Fibroblast of mammary gland (primary cell): ENCODE data around the gene SORCS2.

Experiments used
- DNase-seq: peaks from one replicate; pipeline ENCODE4 v3.0.0-alpha.2; 2010; ENCODE audit warnings: low read depth
- H3K4me3 ChIP-seq: 2 replicates; pipeline ENCODE4 v1.5.1; 2011; ENCODE audit warnings: low read depth, mild to moderate bottlenecking, low read length, moderate library complexity; ENCODE audit not compliant: control insufficient read depth
- TF ChIP-seq, protein P1 (sequence below): conservative IDR thresholded peaks from 2 replicates; pipeline ENCODE4 v1.5.1; 2011; ENCODE audit warnings: low read depth, low read length, inconsistent platforms; ENCODE audit not compliant: control insufficient read depth, insufficient read depth

The SORCS2 gene

DNA sequence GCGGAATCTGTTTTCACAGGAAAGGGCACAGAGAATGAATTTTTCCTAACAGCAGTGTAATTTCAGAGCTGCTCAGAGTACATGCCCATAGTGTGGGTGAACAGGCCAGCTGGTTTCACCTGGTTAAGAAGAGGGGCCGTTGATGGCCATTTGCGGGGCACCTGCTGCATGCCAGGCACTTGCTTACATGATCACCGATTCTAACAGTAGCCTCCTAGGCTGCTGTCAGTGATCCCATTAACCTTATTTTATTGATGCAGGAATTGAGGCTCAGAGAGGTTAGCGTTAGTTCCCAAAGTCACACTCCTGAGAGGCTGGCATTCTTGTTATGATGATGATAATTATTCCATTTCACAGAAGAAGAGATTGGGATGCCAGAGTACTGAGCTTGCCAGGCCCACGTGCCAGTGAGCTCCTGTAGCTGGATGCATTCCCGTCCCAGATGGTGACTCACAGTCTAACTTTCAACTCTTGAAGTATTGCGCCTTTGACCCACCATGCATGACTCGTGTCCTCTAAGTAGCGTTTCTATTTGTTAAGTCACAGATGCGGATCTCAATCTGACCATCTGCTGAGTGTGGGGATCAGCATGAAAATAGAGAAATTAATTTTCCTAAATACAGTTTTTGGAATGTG is 165.9 kb downstream of the SORCS2 start:
- TF ChIP-seq, protein P1, sequence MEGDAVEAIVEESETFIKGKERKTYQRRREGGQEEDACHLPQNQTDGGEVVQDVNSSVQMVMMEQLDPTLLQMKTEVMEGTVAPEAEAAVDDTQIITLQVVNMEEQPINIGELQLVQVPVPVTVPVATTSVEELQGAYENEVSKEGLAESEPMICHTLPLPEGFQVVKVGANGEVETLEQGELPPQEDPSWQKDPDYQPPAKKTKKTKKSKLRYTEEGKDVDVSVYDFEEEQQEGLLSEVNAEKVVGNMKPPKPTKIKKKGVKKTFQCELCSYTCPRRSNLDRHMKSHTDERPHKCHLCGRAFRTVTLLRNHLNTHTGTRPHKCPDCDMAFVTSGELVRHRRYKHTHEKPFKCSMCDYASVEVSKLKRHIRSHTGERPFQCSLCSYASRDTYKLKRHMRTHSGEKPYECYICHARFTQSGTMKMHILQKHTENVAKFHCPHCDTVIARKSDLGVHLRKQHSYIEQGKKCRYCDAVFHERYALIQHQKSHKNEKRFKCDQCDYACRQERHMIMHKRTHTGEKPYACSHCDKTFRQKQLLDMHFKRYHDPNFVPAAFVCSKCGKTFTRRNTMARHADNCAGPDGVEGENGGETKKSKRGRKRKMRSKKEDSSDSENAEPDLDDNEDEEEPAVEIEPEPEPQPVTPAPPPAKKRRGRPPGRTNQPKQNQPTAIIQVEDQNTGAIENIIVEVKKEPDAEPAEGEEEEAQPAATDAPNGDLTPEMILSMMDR = no peak
- no peak overlapping the region for H3K4me3 ChIP-seq
- DNase-seq = peak; percentile 92

DNA sequence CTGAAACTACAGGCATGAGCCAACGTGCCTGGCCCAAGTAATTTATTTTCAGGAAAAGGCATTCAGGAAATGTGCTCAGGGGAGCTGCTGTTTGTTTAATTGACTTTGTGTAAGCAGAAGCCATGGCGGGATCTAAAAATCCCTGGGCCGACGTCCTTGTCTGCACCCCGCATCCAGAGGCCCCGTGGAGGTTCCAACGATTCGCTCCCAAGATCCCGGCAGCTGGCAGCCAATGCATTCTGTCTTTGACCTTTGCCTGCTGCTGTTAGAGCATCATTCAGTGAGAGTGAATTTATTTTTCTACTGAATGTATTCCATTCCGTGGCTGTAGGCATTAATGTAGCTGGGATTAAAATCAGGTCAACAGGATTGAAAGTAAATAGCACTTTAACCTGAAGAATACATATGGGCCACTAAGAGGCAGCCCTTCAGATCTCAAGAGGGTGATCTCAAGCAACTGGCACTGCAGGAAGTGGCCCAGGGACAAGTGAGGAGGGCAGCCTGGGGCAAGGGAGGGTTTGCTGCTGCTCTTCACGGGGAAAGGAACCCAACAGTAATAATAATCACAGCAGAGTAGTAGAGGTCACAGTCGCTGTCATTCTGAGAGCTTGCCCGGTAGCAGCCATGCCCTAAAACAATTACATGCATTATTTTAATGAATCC is 167.2 kb downstream of the SORCS2 start:
- TF ChIP-seq, protein P1 = no peak

DNA sequence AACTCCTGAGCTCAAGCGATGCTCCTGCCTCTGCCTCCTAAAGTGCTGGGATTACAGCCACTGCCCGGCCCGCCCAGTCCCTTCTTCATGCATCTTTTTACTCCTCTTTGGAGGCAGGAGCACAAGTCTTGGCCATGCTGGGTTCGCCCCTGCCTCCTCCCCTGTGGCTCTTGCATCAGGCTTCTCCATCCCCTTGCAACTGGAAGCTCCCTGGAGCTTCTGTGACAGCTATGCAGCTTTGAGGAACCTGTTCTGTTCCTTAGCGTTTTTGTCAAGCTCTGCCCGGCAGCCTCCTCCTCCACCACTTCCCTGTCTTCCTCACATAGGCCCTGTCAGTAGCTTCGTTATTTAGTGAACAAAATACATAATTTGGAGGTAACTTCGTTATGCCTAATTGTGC is 168.5 kb downstream of the SORCS2 start:
- H3K4me3 ChIP-seq = no peak overlapping the region
- TF ChIP-seq, protein P1 = no peak
- no peak for DNase-seq

More for the DNA sequence above, 167.2 kb downstream of the SORCS2 start:
- no peak for DNase-seq
- no peak overlapping the region for H3K4me3 ChIP-seq

DNA sequence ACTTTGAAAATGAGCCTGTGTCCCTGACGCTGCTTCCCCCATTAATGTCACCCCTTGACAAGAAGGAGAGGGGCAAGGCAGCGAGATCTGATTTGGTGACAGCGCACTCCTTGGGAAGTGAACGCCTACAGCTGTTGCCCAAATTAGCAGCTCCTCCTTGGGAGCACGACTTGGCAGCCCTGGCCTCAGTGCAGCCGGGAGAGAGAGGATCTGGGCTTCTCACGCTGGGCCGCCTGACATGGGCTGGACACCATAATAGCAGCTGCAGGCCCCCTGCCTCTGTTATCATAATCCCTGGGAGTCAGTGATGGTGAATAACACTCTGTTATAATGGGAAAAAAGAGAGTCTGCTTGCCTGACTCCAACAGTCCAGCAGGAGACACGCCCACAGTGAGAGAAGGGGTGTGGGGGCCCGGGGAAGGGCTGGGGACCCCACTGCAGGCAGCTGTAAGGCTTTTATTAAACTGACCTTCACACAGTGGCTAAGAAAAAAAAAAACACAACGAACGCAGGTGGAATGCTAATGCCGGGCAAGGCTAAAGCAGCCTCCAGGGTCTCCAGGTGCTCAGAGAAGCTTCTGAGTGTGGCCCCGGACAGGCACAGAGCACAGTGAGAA is 169.1 kb downstream of the SORCS2 start:
- no peak overlapping the region for H3K4me3 ChIP-seq
- TF ChIP-seq, protein P1 = no peak
- no peak for DNase-seq

DNA sequence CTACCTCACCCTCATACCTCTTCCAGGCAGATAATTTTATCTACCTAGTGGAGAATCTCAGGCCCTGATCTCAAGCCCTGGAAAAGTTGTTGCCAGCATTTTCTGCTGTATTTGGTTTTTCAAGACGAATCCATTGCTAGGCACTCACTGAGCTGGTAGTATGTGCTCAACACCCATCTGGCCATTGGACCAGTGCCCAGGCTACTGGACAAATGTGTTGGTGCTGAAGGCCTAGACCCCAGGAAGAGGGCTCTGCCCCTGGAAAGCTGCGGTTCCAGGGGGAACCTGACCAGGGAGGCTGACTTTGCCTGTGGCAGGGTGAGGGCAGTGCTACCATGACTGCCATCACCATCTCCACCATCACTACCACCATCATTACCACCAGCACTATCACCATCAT is 170.0 kb downstream of the SORCS2 start:
- no peak for DNase-seq
- TF ChIP-seq, protein P1 = no peak
- H3K4me3 ChIP-seq = no peak overlapping the region

DNA sequence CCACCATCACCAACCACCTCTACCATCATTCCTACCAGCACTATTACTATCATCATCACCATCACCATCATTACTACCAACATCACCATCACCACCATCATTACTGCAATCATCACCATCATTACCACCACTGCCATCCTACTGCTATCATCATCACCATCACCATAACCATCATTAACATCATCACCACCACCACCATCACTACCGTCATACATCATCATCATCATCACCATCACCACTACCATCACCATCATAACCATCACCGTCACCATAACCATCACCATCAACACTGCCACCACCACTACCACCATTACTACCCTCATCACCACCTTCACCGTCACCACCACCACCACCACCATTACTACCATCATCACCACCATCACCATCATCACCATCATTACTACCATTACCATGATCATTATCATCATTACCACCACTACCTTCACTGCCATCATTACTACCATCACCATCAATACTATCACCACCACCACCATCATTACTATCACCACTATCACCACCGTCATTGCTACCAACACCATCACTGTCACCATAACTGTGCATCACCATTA is 170.6 kb downstream of the SORCS2 start:
- TF ChIP-seq, protein P1 = no peak
- DNase-seq = no peak
- no peak overlapping the region for H3K4me3 ChIP-seq
